Measurements from ENCODE around the gene GBGT1.

Gene GBGT1

GRCh38 chr9:133153227-133154096 lies 10.3 kb downstream of the GBGT1 start:
- H3K9me3 ChIP-seq = no peaks in the 10 kb centered on the region
- peak; percentile 65 for DNase-seq
- H3K27me3 ChIP-seq = no peaks in the 10 kb centered on the region
- TF ChIP-seq CTCF (IDR thresholded peaks at IDR 0.05; ENCODE audit: low read depth, low read length) = no peak
- no peaks in the 10 kb centered on the region for H3K36me3 ChIP-seq
- H3K4me3 ChIP-seq (ENCODE audit: low read depth, low read length) = no peak overlapping the region
- H3K4me1 ChIP-seq = peaks cover 5% of the 10 kb centered on the region

GRCh38 chr9:133151601-133152525 lies 11.9 kb downstream of the GBGT1 start:
- Histone ChIP-seq H3K36me3 (no peaks in the 10 kb centered on the region), H3K27me3 (no peaks in the 10 kb centered on the region), H3K4me3 (ENCODE audit: low read depth, low read length) (no peak overlapping the region), H3K9me3 (no peaks in the 10 kb centered on the region), H3K4me1 (peaks cover 9% of the 10 kb centered on the region)
- no peak for DNase-seq
- no peak for TF ChIP-seq CTCF (IDR thresholded peaks at IDR 0.05; ENCODE audit: low read depth, low read length)

GRCh38 chr9:133151041-133151440 lies 12.7 kb downstream of the GBGT1 start:
- Histone ChIP-seq H3K27me3 (no peaks in the 10 kb centered on the region), H3K4me3 (ENCODE audit: low read depth, low read length) (no peak overlapping the region), H3K36me3 (no peaks in the 10 kb centered on the region), H3K9me3 (no peaks in the 10 kb centered on the region), H3K4me1 (peaks cover 9% of the 10 kb centered on the region)
- TF ChIP-seq CTCF (IDR thresholded peaks at IDR 0.05; ENCODE audit: low read depth, low read length) = no peak
- DNase-seq = no peak

- Histone ChIP-seq H3K27me3 (no peaks in the 10 kb centered on the region), H3K4me3 (ENCODE audit: low read depth, low read length) (peak overlapping the region; percentile 45), H3K4me1 (peaks cover 15% of the 10 kb centered on the region), H3K36me3 (no peaks in the 10 kb centered on the region), H3K9me3 (no peaks in the 10 kb centered on the region)
- DNase-seq = peak; percentile 93
- peak; percentile 16; the same call in 1 of the 2 replicates for TF ChIP-seq CTCF (IDR thresholded peaks at IDR 0.05; ENCODE audit: low read depth, low read length)
Observed at GRCh38 chr9:133149130-133150015, 14.3 kb downstream of the GBGT1 start.

- H3K4me1 ChIP-seq = peaks cover 18% of the 10 kb centered on the region
- peak; percentile 48 for DNase-seq
Observed at GRCh38 chr9:133148199-133149129, 15.2 kb downstream of the GBGT1 start.

More at GRCh38 chr9:133148199-133149129, 15.2 kb downstream of the GBGT1 start:
- no peaks in the 10 kb centered on the region for H3K36me3 ChIP-seq
- peak overlapping the region; percentile 69 for H3K4me3 ChIP-seq (ENCODE audit: low read depth, low read length)
- H3K27me3 ChIP-seq = no peaks in the 10 kb centered on the region
- TF ChIP-seq CTCF (IDR thresholded peaks at IDR 0.05; ENCODE audit: low read depth, low read length) = no peak
- H3K9me3 ChIP-seq = no peaks in the 10 kb centered on the region

Measured in BE2C (cell line).